ENCODE results near the gene OR2T34.
A peak's percentile ranks its signal among the peaks of the same experiment; 100 is the strongest.
"Not testable (repeated sequence)": the region's sequence is repeated elsewhere in the genome, so short reads cannot be mapped to it uniquely, and the experiment has no call there.

OR2T34 gene, protein sequence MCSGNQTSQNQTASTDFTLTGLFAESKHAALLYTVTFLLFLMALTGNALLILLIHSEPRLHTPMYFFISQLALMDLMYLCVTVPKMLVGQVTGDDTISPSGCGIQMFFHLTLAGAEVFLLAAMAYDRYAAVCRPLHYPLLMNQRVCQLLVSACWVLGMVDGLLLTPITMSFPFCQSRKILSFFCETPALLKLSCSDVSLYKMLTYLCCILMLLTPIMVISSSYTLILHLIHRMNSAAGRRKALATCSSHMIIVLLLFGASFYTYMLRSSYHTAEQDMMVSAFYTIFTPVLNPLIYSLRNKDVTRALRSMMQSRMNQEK
- total RNA-seq, result 0 reads per million in 2 donors

GRCh38 chr1:248574657-248575056, at the start of gene OR2T34:
OR2T34 (minus strand) TSS chr1:248574757; CDS start chr1:248574757, 0 bp downstream.
- DNase-seq, result not testable (repeated sequence)

DNA sequence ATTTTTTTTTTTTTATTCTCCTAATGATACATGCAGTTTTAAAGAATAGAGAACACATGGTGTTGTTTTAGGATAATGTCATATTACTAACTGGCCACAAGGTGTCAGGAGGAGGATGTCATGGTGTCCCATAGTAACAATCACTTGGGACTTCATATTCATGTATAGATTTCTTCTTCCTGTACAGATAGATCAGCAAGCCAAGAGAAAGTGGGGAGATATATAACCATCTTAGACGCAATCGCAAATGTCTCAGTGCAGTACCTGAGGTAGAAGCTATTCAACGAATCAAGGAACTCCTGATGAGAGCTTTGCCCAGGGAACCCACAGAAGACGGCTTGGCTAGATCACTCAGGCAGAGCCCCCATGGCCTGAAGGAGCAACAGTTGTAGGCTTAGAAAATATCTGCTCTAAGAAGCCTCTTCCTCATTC, 48.0 kb upstream of the OR2T34 start:
- DNase-seq, result peak in 1 of 5 experiments; percentile 65

DNA sequence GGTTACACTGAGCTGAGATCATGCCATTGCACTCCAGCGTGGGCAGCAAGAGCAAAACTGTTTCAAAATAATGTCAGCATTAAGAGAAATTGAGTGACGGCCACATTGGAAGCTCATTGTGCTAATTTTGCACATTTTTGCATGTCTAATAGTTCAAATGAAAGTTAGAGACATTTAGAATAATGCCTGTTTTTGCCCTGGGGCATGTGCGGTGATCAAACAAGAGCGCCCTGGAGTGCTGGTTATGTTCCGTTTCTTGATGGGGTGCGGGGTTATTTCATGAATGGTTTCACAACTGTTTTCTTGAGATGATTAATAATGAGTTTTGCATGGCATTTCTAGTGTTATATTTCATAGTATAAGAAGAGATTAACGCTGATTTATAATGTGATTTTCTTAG, 47.2 kb upstream of the OR2T34 start:
- no peak for DNase-seq

DNA sequence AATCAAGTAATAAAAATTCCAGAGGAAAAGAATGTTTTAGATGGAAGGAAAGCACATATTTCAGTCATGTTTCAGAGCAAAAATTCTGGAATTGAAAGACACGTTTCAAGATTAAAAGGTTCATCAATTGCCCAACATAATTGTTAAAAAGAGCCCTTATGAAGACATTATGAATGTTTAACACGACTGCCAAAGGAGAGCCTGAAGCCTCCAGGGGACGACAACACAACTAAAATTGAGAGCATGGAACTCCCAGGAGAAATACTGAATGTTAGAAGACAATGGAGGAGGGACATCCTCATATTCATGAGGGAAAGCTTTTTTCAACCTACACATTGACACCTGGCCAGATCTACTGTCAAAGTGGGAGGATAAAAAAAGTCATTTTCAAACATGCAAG, 44.3 kb upstream of the OR2T34 start:
- peak in 2 of 5 experiments; percentile 33 to 43 for DNase-seq

DNA sequence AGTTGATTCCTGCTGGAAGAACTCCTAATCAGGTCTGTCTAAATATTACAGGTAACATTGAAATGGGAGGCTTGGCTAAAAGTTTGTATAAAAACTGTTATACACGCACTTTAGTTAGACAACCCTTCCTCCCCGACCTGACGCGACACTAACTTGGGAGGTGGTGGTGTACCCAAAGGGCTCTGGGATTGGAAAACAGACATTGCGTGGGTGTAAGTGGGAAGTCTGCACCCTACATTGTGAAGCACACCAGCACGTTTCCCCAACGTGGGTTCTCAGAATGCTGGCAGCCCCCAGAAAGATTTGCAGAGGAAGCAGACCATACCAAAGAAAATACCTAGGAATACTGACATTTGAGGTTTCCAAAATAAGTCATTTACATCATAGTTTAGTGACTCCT, 43.6 kb upstream of the OR2T34 start:
- no peak for DNase-seq

- DNase-seq, result no peak
These were observed 39.2 kb upstream of the OR2T34 start for GRCh38 chr1:248613742-248614141.

DNA sequence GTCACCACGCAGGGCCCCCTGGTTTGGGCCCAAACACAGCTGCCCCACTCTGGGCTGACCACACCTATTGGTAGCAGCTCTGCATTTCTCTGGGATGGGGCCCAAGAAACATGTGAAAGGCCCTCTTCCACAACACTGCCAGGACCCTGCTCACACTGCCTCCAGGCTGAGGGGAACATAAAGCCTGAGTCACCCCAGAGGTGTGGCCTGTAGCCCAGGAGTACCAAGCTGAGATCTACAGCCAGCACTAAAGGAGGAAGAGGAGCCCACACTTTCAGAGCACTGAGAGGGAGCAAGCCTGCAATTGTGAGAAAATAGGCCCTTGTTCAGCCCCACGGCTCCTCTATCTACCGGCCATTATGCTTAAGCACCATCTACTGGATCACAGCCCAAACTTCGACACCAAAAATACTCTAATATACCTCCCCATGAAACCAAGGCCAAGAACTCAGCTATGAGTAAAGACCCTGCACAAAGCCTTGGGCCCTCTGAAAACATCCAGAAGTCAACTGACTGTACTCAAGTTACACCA, 37.4 kb upstream of the OR2T34 start:
- peak in 1 of 5 experiments; percentile 16 for DNase-seq

- DNase-seq, result no peak
These were observed 35.7 kb upstream of the OR2T34 start for GRCh38 chr1:248610301-248610700.

GRCh38 chr1:248599396-248599795, 24.8 kb upstream of the OR2T34 start:
- DNase-seq, result no peak

DNA sequence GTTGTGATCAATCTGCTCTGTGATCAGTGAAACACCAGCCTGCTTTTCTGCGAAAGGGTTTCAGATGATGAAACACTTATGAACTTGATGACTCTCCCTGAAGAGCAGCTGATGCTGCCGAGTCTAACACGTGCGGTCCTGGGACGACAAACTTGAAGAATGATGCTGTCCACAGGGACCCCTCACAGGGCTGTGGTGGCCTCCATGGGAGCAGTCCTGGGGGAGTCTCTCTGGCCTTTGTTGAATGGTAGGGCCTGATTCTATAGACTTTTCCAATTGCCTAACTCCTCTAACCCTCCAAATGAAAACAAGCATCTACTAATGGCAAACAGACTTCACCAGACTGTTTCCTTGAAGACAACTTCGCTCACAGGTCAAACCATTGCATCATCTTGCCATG, 23.0 kb upstream of the OR2T34 start, which contains the start of gene OR2T10:
TSS of gene OR2T10 (minus strand) at position 112 of the 400 bp plus-strand sequence. CDS start 3,932 bp downstream, outside the sequence.
- DNase-seq, result no peak

DNA sequence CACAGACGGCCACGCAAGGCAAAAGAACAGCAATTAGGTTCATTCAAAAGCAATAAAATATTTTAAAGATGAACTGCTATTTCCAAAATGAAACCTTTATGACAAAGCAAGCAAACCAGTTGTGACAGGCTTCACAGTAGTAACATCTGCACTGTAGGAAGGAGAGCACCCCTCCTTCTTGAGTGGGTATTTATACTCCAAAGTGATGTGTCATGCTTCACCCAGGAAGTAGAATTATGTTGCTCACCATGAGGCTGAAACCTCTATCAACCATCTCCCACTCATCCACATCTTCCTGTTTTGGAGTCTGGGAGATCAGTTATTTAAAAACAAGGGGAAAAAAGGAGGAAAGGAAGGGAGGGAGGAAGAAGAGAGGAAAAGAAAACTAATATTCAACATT, 22.1 kb upstream of the OR2T34 start:
- peak in 1 of 5 experiments; percentile 21 for DNase-seq

- DNase-seq, result no peak
These were observed 18.7 kb upstream of the OR2T34 start for GRCh38 chr1:248593226-248593625.

GRCh38 chr1:248592655-248593054, 18.1 kb upstream of the OR2T34 start:
- DNase-seq, result no peak

- DNase-seq, result no peak
These were observed 15.5 kb upstream of the OR2T34 start for GRCh38 chr1:248590055-248590454.

DNA sequence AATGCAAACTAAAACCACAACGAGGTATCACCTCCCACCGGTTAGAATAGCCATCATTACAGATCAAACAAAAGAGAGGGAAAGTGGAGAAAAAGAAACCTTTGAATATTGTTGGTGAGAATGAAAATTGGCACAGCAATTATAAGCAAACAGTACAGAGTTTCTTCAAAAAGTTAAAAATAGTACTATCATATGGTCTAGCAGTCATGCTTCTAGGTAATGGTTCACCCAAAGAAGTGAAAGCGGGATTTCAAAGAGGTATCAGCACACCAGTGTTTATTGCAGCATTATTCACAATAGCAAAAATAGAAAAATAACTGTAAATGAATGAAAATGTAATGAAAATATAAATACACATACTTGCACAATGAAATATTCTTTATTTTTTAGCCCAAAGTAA, 14.8 kb upstream of the OR2T34 start:
- DNase-seq, result no peak

- DNase-seq, result peak in 1 of 5 experiments; percentile 51
These were observed 10.7 kb upstream of the OR2T34 start for GRCh38 chr1:248585266-248585665.

DNA sequence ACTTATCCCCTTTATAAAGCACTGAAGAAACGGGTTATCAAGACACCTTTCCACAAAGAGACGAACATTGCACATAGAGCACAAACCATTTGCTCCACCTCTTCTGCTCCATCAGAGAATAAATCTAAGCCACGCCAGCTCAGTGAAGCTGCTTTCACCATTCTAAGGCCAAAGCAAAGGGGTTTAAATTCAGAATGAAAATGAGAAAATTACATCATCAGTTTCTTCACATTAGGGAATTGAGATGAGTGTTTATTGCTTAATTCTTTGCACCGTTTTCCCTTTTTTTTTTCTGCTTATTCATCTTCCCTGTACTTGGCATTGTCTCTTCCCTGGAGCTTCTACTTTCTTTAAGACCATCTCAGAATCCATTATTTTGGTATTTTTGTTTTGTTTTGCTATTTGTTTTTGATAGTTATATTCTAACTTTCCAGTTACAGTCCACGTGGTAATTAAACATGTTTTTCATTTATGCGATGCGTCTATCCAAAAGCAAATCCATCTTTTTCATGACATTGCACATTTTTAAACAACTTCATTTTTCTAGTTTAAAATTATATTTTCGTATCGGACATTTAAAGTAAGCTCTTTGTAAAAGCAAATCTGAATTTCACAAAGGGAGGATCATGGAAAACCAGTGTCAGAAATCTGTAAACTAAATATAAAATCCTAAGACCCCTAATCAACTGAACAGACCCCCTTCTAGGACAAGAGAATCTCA, 1.9 kb upstream of the OR2T34 start:
- no peak for DNase-seq

GRCh38 chr1:248573856-248574255, 701 bp downstream of the OR2T34 start:
- DNase-seq, result not testable (repeated sequence)

GRCh38 chr1:248572049-248572448, 2.5 kb downstream of the OR2T34 start:
- DNase-seq, result not testable (repeated sequence)

GRCh38 chr1:248570811-248571210, 3.7 kb downstream of the OR2T34 start:
- not testable (repeated sequence) for DNase-seq

DNA sequence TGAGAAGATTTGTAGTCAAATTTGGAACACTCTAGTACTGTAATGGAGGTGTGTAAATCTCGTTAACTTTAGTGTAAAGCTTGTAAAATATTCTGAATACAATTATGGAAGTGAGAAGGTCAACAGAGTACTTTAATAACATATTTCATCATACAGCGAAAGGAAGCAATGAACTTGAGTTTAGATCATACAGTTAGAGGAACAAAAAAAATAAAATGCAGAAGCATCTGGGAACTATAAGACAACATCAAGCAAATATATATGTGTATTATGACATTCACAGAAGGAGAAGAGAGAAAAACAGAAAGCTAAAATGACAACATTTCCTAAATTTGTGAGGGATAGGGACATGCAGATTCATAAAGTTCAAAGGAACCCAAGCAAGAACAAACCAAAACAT, 5.5 kb downstream of the OR2T34 start:
- not testable (repeated sequence) for DNase-seq

- DNase-seq, result peak in 1 of 5 experiments; percentile 73
These were observed 8.8 kb downstream of the OR2T34 start for GRCh38 chr1:248565530-248566373.

DNA sequence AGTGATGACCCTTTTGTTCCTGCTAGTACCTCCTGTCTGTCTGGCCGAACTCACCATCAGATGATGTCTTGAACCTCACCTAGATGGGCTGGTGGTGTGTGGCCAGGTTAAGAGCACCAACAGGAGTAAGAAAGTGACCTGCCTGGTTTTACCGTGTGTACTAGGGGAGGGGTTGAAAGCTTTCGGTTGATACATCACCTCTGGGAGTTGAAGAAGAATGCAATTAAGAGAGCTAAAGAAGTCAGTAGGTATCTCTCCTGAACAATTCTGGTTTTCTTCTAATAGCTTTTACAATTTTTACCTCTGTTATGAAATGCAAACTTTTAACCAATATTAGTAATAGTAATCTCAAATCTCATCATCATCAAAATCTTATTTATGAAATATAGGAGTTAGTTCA, 11.9 kb downstream of the OR2T34 start, which contains the start of gene OR2T29:
TSS of gene OR2T29 (minus strand) at position 101 of the 400 bp plus-strand sequence. CDS start 3,281 bp downstream, outside the sequence.
- DNase-seq, result not testable (repeated sequence)

Measured in T-helper 2 cell (primary cell).